ENCODE measurements around the gene POLG2. TPM values are rescaled to one million over a fixed set of nuclear protein-coding genes. Genes with fewer than 3 reads are reported as not detected.

The POLG2 gene
- total and polyA plus RNA-seq, 9 of the 15 experiments (the other 6 are each of a cell fraction or from before 2014, with no cell fraction given), result 13.4 to 44.8 (median 37.0) TPM

DNA sequence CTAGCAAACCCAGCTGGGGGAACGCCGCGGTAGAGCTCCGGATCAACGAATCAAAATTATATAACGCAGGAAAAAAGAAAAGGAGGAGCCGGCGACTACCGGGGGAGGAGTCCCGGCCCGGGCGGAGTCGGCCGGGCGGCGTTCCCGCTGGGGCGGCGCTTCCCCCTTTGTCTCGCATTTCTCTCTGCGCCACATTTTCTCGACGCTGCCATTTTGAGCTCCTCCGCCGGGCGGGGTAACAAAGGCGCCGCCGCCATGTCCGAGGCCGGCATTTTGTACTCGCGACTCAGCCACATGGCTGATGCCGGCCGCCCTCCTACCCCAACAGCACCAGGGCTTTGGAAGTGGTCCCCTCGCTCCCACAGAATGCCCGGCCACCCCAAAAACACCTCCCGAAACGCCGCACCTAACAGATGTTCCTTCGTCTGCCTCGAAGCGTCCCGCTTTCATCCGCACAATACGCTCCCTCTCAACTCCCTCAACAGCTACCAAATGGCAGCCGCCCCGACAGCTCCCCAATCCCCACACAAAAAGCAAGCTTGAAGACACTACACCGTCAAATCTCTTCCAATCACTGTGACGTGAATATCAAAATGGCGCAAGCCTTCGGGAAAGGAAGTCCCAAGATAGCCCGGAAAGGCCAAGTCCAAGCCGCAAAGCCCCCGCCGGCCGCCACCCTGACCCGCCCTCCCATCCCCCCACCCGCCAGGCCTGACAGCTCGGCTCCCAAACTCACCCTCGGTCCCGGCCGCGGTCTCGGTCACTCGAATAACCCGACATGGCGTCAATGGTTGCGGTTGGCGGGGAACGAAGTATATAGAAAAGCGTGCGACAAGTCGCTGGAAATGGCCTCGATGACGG is 8.7 kb upstream of the POLG2 start (continued):
- TF ChIP-seq, protein P1, sequence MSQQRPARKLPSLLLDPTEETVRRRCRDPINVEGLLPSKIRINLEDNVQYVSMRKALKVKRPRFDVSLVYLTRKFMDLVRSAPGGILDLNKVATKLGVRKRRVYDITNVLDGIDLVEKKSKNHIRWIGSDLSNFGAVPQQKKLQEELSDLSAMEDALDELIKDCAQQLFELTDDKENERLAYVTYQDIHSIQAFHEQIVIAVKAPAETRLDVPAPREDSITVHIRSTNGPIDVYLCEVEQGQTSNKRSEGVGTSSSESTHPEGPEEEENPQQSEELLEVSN (IDR thresholded peaks at IDR 0.05; ENCODE audit: borderline replicate concordance in 1 of 2, extremely low read depth in 1 of 2, insufficient read depth in 1 of 2, insufficient read length in 1 of 2, low read depth in 1 of 2, low read length in 1 of 2, poor library complexity in 1 of 2, severe bottlenecking in 1 of 2), result peak in 1 of 2 experiments; percentile 13
- no peak for TF ChIP-seq KLF6 (CRISPR knock-in tag; IDR thresholded peaks at IDR 0.05; ENCODE audit: borderline replicate concordance)
- TF ChIP-seq CTBP1 (IDR thresholded peaks at IDR 0.05; ENCODE audit: borderline replicate concordance), result peak; percentile 34; the same call in 1 of the 2 replicates
- 0 out of 2 replicates have a peak, but pooled peaks have one; percentile 75 for TF ChIP-seq PTBP1 (IDR thresholded peaks at IDR 0.05; ENCODE audit: low read depth, low read length)
- no peak for TF ChIP-seq ZNF436 (CRISPR knock-in tag; IDR thresholded peaks at IDR 0.05)
- TF ChIP-seq ZNF282 (CRISPR knock-in tag; IDR thresholded peaks at IDR 0.05), result 0 out of 2 replicates have a peak, but pooled peaks have one; percentile 55
- TF ChIP-seq YBX1 (IDR thresholded peaks at IDR 0.05), result no peak
- TF ChIP-seq, protein P2, sequence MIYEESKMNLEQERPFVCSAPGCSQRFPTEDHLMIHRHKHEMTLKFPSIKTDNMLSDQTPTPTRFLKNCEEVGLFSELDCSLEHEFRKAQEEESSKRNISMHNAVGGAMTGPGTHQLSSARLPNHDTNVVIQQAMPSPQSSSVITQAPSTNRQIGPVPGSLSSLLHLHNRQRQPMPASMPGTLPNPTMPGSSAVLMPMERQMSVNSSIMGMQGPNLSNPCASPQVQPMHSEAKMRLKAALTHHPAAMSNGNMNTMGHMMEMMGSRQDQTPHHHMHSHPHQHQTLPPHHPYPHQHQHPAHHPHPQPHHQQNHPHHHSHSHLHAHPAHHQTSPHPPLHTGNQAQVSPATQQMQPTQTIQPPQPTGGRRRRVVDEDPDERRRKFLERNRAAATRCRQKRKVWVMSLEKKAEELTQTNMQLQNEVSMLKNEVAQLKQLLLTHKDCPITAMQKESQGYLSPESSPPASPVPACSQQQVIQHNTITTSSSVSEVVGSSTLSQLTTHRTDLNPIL (CRISPR knock-in tag; IDR thresholded peaks at IDR 0.05), result no peak
- TF ChIP-seq HIVEP1 (CRISPR knock-in tag; IDR thresholded peaks at IDR 0.05), result no peak
- TF ChIP-seq, protein P3, sequence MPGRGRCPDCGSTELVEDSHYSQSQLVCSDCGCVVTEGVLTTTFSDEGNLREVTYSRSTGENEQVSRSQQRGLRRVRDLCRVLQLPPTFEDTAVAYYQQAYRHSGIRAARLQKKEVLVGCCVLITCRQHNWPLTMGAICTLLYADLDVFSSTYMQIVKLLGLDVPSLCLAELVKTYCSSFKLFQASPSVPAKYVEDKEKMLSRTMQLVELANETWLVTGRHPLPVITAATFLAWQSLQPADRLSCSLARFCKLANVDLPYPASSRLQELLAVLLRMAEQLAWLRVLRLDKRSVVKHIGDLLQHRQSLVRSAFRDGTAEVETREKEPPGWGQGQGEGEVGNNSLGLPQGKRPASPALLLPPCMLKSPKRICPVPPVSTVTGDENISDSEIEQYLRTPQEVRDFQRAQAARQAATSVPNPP (IDR thresholded peaks at IDR 0.05; ENCODE audit: borderline replicate concordance, insufficient read depth, insufficient read length), result no peak
- no peak for TF ChIP-seq RCOR1 (IDR thresholded peaks at IDR 0.05; ENCODE audit: borderline replicate concordance in 1 of 2, low read depth in 2 of 2, low read length in 2 of 2)
- TF ChIP-seq PURB (CRISPR knock-in tag; IDR thresholded peaks at IDR 0.05; ENCODE audit: low read depth), result no peak
- no peak for TF ChIP-seq ZNF780A (CRISPR knock-in tag; IDR thresholded peaks at IDR 0.05)
- TF ChIP-seq MECOM (CRISPR knock-in tag; IDR thresholded peaks at IDR 0.05), result no peak
- no peak for TF ChIP-seq WHSC1 (IDR thresholded peaks at IDR 0.05; ENCODE audit: low read length)
- no peak for TF ChIP-seq PRMT5 (CRISPR knock-in tag; IDR thresholded peaks at IDR 0.05)
- TF ChIP-seq, protein P4, sequence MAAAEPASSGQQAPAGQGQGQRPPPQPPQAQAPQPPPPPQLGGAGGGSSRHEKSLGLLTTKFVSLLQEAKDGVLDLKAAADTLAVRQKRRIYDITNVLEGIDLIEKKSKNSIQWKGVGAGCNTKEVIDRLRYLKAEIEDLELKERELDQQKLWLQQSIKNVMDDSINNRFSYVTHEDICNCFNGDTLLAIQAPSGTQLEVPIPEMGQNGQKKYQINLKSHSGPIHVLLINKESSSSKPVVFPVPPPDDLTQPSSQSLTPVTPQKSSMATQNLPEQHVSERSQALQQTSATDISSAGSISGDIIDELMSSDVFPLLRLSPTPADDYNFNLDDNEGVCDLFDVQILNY (CRISPR knock-in tag; IDR thresholded peaks at IDR 0.05), result 0 out of 2 replicates have a peak, but pooled peaks have one; percentile 8
- TF ChIP-seq SRSF3 (IDR thresholded peaks at IDR 0.05; ENCODE audit: insufficient read depth, low read length), result no peak
- peak; percentile 50 for TF ChIP-seq HCFC1 (IDR thresholded peaks at IDR 0.05; ENCODE audit: low read depth, low read length)
